ENCODE measurements around the gene STN1. TPM values are rescaled to one million over a fixed set of nuclear protein-coding genes. Genes with fewer than 3 reads are reported as not detected.

Gene STN1
- total RNA-seq, 1 donor, result 23.3 TPM

DNA sequence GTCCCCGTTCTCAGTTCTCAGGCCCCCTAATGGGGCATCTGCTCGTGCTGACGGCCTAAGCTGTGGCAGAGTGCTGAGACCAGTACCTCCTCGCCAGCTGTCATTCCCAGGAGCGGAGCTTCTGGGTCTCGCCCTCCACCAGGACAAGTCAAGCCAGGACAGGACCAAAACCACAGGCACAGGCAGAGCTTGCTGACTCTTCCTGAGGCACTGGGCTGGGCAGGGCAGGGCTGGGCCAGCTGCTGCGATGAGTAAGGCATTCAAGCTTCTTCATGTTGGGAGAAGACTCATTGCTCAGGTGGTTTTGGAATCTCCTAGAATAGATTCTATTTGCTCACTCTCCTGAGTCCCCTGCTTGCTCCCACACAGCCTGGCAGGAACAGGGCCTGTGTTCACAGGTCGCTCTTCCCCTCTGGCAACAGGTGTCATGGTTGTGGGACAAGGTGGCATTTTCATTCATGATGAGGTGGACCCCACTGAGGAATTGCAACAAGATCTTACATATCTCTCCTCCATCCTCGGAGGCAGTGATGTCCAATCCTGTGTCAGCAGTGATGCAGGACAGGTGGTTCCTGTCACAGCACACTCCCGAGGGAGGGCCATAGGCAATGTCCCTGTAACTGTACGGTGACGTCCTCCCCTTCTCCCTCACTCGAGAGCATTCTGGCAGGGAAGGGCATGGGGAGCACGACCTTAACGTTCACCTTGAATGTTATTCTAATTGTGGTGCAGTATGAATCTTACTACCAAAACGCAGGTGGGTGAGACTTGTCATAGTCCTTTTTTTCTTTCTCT, 45.6 kb downstream of the STN1 start:
- TF ChIP-seq, protein P1, sequence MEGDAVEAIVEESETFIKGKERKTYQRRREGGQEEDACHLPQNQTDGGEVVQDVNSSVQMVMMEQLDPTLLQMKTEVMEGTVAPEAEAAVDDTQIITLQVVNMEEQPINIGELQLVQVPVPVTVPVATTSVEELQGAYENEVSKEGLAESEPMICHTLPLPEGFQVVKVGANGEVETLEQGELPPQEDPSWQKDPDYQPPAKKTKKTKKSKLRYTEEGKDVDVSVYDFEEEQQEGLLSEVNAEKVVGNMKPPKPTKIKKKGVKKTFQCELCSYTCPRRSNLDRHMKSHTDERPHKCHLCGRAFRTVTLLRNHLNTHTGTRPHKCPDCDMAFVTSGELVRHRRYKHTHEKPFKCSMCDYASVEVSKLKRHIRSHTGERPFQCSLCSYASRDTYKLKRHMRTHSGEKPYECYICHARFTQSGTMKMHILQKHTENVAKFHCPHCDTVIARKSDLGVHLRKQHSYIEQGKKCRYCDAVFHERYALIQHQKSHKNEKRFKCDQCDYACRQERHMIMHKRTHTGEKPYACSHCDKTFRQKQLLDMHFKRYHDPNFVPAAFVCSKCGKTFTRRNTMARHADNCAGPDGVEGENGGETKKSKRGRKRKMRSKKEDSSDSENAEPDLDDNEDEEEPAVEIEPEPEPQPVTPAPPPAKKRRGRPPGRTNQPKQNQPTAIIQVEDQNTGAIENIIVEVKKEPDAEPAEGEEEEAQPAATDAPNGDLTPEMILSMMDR (IDR thresholded peaks at IDR 0.05; ENCODE audit: insufficient read depth, low read depth, low read length), result no peak
- DNase-seq (ENCODE audit: low read depth), result no peak
- H3K4me3 ChIP-seq (ENCODE audit: low read depth, low read length), result no peak overlapping the region

DNA sequence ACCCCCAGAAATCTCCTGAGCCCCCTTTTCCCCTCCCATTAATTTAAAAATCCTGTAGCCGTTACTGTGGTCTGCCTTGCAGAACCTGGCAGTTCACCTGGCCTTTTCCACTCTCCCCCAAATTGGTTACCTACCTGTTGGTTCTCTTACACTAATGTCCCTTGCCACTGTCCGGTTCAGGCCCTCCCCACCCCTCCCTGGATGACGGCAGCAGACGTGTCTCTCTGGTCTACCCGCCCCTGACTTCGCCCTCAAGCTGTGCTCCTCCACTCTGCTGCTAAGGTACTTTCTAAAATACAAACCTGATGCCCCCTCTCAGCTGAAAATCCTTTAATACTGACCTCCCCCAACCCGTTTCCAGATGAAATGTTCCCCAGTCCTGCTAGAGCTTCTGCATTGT, 47.0 kb downstream of the STN1 start:
- no peak for DNase-seq (ENCODE audit: low read depth)
- TF ChIP-seq, protein P1 (IDR thresholded peaks at IDR 0.05; ENCODE audit: insufficient read depth, low read depth, low read length), result no peak
- no peak overlapping the region for H3K4me3 ChIP-seq (ENCODE audit: low read depth, low read length)

DNA sequence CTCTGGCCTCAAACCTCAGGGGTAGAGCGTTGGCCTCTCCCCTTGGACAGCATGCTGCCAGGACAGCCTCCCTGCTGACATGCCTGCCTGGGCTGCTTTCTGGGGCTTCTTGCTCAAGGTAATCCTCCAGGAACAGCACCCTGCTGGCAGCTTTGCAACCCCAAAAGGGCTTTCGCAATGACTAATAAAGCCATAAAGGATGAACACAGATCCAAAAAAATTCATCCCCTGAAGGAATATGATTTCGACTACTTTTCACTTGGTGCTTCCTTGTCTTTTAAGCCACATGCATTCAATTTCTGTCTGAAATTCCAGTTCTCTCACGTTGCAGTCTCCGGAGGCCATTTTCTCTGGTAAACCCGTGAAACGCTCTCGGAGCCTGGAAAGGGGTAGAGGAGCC, 47.5 kb downstream of the STN1 start:
- TF ChIP-seq, protein P1 (IDR thresholded peaks at IDR 0.05; ENCODE audit: insufficient read depth, low read depth, low read length), result no peak
- peak; percentile 60 for DNase-seq (ENCODE audit: low read depth)
- no peak overlapping the region for H3K4me3 ChIP-seq (ENCODE audit: low read depth, low read length)

DNA sequence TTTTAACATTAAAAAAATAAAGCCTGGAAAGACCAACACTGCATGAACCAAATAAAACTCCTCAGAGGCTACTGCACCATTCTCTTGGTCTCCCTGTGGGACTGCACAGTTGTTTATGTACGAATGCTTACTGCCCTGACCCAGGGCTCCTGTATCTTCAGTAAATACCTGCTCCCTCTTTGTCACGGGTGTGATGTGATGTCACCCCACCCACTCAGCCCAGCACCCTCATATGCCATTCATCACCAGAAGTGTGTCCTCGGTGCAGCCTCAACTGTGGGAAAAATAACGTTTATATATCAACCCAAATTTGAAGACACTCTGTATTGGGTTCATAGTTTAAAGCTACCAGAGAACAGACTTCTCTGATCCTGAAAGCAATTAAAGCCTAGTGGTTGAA, 48.6 kb downstream of the STN1 start:
- no peak overlapping the region for H3K4me3 ChIP-seq (ENCODE audit: low read depth, low read length)
- TF ChIP-seq, protein P1 (IDR thresholded peaks at IDR 0.05; ENCODE audit: insufficient read depth, low read depth, low read length), result no peak
- no peak for DNase-seq (ENCODE audit: low read depth)

DNA sequence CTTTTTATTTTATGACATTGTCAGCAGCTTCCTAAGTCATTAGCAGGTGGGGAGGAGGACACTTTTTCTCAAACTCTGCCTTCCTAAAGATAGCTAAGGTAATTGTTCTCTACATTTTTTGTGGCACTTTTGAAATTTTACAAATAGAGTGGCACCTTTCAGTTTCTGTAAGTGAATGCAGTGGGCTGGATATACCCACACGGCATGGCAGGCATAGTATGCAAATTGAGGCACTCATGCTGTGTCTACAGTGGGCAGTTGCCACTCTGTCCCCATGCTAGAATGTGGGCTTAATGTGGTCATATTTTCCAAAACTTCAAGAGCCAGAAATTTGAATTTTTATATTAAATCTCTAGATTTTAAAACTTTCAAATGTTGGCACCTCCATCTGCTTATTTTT, 49.8 kb downstream of the STN1 start:
- TF ChIP-seq, protein P1 (IDR thresholded peaks at IDR 0.05; ENCODE audit: insufficient read depth, low read depth, low read length), result no peak
- DNase-seq (ENCODE audit: low read depth), result no peak
- H3K4me3 ChIP-seq (ENCODE audit: low read depth, low read length), result no peak overlapping the region

DNA sequence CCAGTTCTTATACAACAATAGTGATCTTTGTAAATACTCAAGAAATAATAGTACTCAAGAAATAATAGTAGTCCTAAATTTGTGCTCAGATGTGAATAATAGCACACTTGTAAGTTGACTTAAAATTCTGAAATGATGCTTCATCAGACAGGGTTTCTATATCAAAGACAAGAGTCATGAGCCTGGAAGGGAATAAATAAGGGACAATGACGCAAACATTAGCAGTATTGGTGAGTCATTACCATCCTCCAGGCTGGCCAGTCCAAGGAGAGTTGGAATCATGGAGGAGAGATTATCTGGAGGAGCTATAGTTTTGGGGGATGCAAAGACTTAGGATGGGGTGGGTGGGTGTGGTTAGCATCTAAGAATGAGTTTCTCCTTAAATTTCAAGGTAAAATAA, 56.5 kb downstream of the STN1 start:
- TF ChIP-seq, protein P1 (IDR thresholded peaks at IDR 0.05; ENCODE audit: insufficient read depth, low read depth, low read length), result no peak
- no peak for DNase-seq (ENCODE audit: low read depth)
- H3K4me3 ChIP-seq (ENCODE audit: low read depth, low read length), result no peak overlapping the region
